Purkinje cell (primary cell): ENCODE measurements around the gene SPIN3. TPM values are rescaled to one million over a fixed set of nuclear protein-coding genes. Genes with fewer than 3 reads are reported as not detected.

Experiments
- polyA plus RNA-seq: library from polyadenylated mRNA; unstranded; fragments of >200 nt; fragmentation: Nextera tagmentation; gene quantifications from 2 replicates; pipeline ENCODE4 v1.2.1, GENCODE V29; 2014

SPIN3 gene
- polyA plus RNA-seq, result 11.3 and 16.1 TPM in 2 replicates

DNA sequence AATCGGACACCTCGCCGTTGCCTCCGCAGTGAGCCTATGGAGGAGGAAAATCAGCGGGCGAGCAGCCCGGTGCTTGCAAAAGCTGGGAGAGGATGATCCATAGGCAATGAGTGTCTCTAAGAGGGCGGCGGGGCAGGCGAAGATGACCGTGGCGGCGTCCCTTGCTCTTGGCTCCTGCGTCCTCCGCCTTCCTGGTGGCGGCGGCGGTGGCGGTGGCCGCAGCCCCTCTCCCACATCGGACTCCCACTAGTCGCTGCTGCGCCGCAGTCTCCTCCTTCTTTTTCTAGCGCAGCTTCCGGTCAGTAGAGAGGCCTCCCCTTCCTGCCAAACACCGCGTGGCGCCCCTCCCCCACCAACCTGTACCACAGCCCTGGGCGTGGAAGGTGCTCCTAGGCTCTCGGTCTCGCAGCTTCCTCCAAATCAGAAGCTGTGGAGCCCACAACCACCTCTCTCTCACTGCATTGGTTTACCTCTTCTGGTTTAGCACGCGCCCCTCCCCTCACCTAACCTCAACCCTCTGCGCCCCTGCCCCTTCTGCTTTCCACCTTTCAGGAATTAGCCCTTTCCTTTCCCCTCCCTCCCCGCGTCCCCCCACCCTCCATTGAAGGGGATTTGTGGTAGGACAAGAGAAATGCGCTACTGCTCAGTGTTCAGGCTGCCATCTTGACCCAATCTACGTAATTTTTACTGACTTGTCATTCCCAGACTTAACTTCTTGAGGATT is at the start of gene SPIN3:
TSS of gene SPIN3 (minus strand) at position 271 of the 724 bp plus-strand sequence. CDS start 594 bp downstream, outside the sequence.

Other genes with a start within 250 kb of the SPIN3 start
- gene SPIN2B, start 126.0 kb upstream of the SPIN3 start, polyA plus RNA-seq, result 20.3 and 20.4 TPM in 2 replicates
- 0.97 TPM in 1 of 2 replicates, not detected in the other for gene SPIN2A, start 141.9 kb upstream of the SPIN3 start, polyA plus RNA-seq